Activated naive CD4-positive, alpha-beta T cell treated with anti-CD3 and anti-CD28 coated beads for 36 hours (primary cell): ENCODE data around the gene PXN. TPM values are rescaled to one million over a fixed set of nuclear protein-coding genes. Genes with fewer than 3 reads are reported as not detected.

ENCODE experiments used
- CTCF ChIA-PET: fragments of 350-600 bp; sonication (Branson Sonifier 250); formaldehyde crosslinking; loops from one replicate; lab custom pipeline; 2021; ENCODE audit warnings: antibody characterized with exemption; lab: Charles Lee
- DNase-seq: peaks from one replicate; pipeline ENCODE4 v3.0.0-alpha.2; 2020
- H3K27ac Mint-ChIP-seq: one replicate; pipeline ENCODE4 v1.8.0; 2021; ENCODE audit warnings: mild to moderate bottlenecking, mixed read lengths
- H3K27me3 Mint-ChIP-seq: one replicate; pipeline ENCODE4 v1.8.0; 2021; ENCODE audit warnings: low read depth, mixed read lengths
- H3K36me3 Mint-ChIP-seq: one replicate; pipeline ENCODE4 v1.8.0; 2021; ENCODE audit warnings: low read depth, mixed read lengths
- H3K4me1 Mint-ChIP-seq: one replicate; pipeline ENCODE4 v1.8.0; 2021; ENCODE audit warnings: low read depth, mixed read lengths
- H3K4me3 Mint-ChIP-seq: one replicate; pipeline ENCODE4 v1.8.0; 2021; ENCODE audit warnings: mild to moderate bottlenecking, moderate library complexity, mixed read lengths
- H3K9me3 Mint-ChIP-seq: one replicate; pipeline ENCODE4 v1.8.0; 2021; ENCODE audit warnings: mixed read lengths
- intact Hi-C: fragments of 100-400 bp; cut with micrococcal nuclease; formaldehyde crosslinking; loops from one replicate; pipeline ENCODE4 v1.15.1; 2023
- total RNA-seq, 2 experiments: library from RNA; stranded (reverse); gene quantifications; one replicate each; pipeline ENCODE4 v1.2.3, GENCODE V29; 2021

PXN gene
- total RNA-seq, 2 experiments from 2014 or later, result 109 to 112 TPM

DNA sequence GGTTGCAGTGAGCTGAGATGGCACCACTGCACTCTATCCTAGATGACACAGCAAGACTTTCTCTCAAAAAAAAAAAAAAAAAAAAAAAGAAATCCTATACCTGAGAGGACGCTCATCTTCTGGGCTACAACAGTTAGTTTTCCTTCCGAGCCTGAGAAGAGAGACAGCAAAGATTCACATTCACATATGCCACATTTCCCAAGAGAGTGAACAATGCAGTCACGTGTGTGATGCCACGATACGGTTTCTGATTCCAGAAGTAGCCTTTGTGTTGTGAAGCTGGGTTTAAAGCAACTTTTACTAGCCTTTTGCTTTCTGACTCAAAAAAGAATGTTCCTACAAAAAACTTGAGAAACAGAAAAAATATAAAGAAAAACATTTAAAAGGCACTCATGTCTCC, 90.5 kb downstream of the PXN start:
- DNase-seq, result no peak
- Mint-ChIP-seq H3K27me3 (no peaks in the 10 kb centered on the region), H3K36me3 (peaks cover 43% of the 10 kb centered on the region), H3K4me3 (no peak overlapping the region), H3K27ac (no peak overlapping the region), H3K9me3 (no peaks in the 10 kb centered on the region), H3K4me1 (no peaks in the 10 kb centered on the region)
- intact Hi-C loops, result loop anchor here (5.0 kb wide), 1 partner anchor 33 kb away; no protein-coding TSS in a partner anchor
- CTCF ChIA-PET, result no interaction called here

DNA sequence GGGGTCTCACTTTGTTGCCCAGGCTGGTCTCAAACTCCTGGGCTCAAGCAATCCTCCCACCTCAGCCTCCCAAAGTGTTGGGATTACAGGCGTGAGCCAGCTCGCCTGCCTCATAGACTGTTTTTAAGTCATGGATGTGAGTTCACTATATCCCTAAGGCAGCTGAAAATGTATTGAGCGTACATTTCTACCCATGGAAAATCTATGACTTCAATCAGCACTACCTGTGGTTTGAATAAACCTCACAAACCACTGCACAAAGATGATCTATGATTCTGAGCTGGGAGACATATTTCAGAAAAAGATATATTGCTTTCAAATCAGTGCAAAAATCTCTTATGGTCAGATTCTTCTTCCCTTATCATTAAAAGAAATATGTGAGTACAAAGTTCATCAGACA, 93.5 kb downstream of the PXN start:
- no peak overlapping the region for H3K27ac Mint-ChIP-seq
- H3K27me3 Mint-ChIP-seq, result no peaks in the 10 kb centered on the region
- H3K36me3 Mint-ChIP-seq, result peaks cover 40% of the 10 kb centered on the region
- H3K4me1 Mint-ChIP-seq, result no peaks in the 10 kb centered on the region
- CTCF ChIA-PET, result interaction anchor here (0.7 to 1.0 kb wide), 2 partner anchors 50 to 61 kb away, joined by 3 read pairs; no protein-coding TSS in a partner anchor
- no peak for DNase-seq
- H3K4me3 Mint-ChIP-seq, result no peak overlapping the region
- no peaks in the 10 kb centered on the region for H3K9me3 Mint-ChIP-seq
- intact Hi-C loops, result no loop called here

DNA sequence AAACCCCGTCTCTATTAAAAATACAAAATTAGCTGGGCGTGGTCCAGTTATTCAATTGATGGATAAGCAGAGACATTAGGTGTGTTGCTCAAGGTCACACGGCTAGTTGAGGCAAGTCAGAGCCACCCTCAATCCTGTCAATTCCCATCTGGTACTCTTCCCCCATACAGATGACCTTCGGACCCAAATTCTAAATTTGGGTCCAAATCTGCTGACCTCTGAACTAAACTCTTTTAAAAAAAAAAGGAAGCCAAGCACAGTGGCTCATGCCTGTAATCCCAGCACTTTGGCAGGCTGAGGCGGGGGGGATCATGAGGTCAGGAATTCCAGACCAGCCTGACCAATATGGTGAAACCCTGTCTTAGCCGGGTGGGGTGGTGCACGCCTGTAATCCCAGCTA, 94.9 kb downstream of the PXN start:
- intact Hi-C loops, result no loop called here
- no peak overlapping the region for H3K27ac Mint-ChIP-seq
- no peaks in the 10 kb centered on the region for H3K27me3 Mint-ChIP-seq
- H3K4me3 Mint-ChIP-seq, result no peak overlapping the region
- H3K4me1 Mint-ChIP-seq, result no peaks in the 10 kb centered on the region
- CTCF ChIA-PET, result no interaction called here
- H3K36me3 Mint-ChIP-seq, result peaks cover 33% of the 10 kb centered on the region
- H3K9me3 Mint-ChIP-seq, result no peaks in the 10 kb centered on the region
- DNase-seq, result no peak

DNA sequence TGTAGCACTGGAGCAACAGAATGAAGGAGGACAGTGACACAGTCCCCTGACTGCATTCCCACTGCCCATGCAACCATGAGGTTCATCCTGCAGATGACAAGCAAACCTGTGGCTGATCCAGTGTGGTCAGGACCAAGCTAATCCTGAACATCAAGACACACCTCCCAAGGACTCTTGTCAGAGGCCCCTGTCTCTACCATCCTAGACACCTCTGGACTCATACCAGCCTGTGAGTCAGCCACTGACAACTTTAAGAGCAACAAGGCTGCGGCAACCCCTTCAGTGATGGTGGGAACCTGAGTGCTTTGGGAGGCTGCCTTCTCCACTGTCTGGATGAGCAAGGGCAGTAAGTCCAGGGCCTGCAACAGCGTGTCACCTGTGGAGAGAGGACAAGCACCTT, 95.6 kb downstream of the PXN start:
- Mint-ChIP-seq H3K36me3 (peaks cover 29% of the 10 kb centered on the region), H3K4me3 (no peak overlapping the region), H3K27ac (peak overlapping the region; percentile 30), H3K9me3 (no peaks in the 10 kb centered on the region), H3K4me1 (no peaks in the 10 kb centered on the region), H3K27me3 (no peaks in the 10 kb centered on the region)
- CTCF ChIA-PET, result interaction anchor here (0.7 kb wide), 1 partner anchor 61 kb away, joined by 3 read pairs; no protein-coding TSS in a partner anchor
- no peak for DNase-seq
- intact Hi-C loops, result no loop called here

DNA sequence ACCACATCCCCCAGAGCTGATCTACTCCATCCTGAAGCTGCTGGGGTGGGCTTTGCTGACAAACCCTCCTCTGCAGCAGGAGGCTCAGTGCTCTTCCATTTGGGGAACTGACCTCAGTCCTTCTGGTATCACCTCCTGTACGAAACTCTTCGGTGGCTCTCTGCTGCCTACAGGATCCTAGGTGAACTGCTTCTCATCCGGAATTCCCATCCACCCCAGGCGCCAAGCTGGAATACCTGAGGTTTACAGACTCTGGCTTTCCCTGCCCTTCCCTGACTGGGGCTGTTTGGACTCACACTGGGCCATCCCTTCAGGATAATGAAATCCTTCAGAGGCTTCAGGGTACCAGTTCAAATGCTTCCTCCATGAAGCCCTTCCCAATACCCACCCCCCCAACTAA, 97.2 kb downstream of the PXN start:
- CTCF ChIA-PET, result no interaction called here
- DNase-seq, result no peak
- no peaks in the 10 kb centered on the region for H3K27me3 Mint-ChIP-seq
- H3K4me3 Mint-ChIP-seq, result no peak overlapping the region
- H3K27ac Mint-ChIP-seq, result no peak overlapping the region
- H3K36me3 Mint-ChIP-seq, result peaks cover 26% of the 10 kb centered on the region
- no peaks in the 10 kb centered on the region for H3K9me3 Mint-ChIP-seq
- intact Hi-C loops, result no loop called here
- H3K4me1 Mint-ChIP-seq, result no peaks in the 10 kb centered on the region

DNA sequence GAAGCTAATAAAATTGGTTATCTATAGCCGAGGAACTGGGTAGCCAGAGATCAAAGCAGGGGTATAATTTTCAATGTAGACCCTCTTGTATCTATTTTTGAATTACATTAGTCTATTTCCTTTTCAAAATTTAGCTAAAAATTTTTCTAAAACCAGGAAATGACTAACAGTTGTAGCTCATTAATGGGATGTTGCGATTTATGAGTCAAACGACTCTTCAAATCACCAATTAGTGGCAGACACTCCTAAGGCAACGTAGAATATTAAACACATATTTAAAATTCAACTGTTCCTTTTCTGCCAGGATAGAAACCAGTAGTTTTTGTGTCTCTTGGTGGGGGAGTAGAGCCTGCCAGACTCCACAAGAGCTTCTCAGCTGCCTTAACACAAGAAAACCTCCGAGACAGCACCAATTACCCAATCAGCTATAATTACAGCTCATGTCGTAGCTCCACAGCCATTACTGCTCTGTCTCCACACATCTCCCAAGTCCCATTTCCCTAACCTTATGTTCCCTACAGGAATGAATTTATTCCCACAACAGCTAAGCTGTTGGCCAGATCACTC, 97.9 kb downstream of the PXN start:
- H3K27ac Mint-ChIP-seq, result peak overlapping the region; percentile 53
- CTCF ChIA-PET, result no interaction called here
- no peak overlapping the region for H3K4me3 Mint-ChIP-seq
- H3K4me1 Mint-ChIP-seq, result no peaks in the 10 kb centered on the region
- no peak for DNase-seq
- no peaks in the 10 kb centered on the region for H3K9me3 Mint-ChIP-seq
- peaks cover 21% of the 10 kb centered on the region for H3K36me3 Mint-ChIP-seq
- intact Hi-C loops, result no loop called here
- H3K27me3 Mint-ChIP-seq, result no peaks in the 10 kb centered on the region

DNA sequence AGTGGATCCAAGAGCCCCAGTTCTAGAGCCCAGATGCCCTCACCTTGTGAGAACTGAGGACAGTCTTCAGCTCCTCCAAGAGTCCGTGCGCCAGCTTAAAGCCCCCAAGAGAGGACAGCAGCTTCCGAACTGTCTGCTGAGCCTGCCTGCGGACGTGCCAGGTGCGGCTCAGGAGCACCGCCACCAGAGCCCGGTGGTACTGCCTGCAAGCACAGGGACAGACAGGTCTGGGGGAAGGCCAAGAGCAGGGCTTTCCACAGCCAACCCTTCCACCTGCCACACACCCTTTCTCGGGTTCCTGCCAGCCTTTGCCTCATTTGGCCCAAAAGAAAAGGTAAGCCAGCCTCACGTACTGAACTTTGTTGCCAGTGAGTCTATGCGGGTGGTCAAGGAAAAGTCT, 101.2 kb downstream of the PXN start:
- H3K27ac Mint-ChIP-seq, result no peak overlapping the region
- no peak overlapping the region for H3K4me3 Mint-ChIP-seq
- CTCF ChIA-PET, result interaction anchor here (0.6 kb wide), 1 partner anchor 64 kb away, joined by 3 read pairs; no protein-coding TSS in a partner anchor
- no peaks in the 10 kb centered on the region for H3K4me1 Mint-ChIP-seq
- H3K36me3 Mint-ChIP-seq, result peaks cover 37% of the 10 kb centered on the region
- no peak for DNase-seq
- intact Hi-C loops, result no loop called here
- H3K9me3 Mint-ChIP-seq, result no peaks in the 10 kb centered on the region
- no peaks in the 10 kb centered on the region for H3K27me3 Mint-ChIP-seq

DNA sequence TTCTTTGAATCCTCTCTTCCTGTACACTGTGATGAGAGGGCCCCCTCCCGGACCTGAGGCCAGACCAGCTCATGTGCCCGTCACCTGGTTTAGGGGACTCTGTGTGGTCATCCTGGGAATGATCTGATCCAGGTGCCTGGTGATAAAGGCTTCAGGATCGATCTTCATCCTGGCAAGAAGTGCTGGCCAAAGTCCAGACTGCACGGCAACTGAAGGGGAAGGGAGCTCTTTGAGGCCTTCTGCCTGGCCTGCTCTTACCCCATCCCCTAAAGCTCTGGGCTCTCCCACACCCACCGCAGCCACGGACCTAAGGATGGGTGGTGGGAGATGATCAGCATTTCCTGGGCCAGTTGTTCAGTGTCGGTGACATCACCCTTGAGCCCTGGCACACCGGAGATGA, 102.8 kb downstream of the PXN start:
- CTCF ChIA-PET, result interaction anchor here (1.5 kb wide), 1 partner anchor 38 kb away, joined by 4 read pairs; the partner anchor contains the start of gene RPLP0
- Mint-ChIP-seq H3K27me3 (no peaks in the 10 kb centered on the region), H3K4me3 (no peak overlapping the region), H3K27ac (no peak overlapping the region), H3K4me1 (no peaks in the 10 kb centered on the region), H3K9me3 (no peaks in the 10 kb centered on the region), H3K36me3 (peaks cover 34% of the 10 kb centered on the region)
- DNase-seq, result no peak
- intact Hi-C loops, result no loop called here

DNA sequence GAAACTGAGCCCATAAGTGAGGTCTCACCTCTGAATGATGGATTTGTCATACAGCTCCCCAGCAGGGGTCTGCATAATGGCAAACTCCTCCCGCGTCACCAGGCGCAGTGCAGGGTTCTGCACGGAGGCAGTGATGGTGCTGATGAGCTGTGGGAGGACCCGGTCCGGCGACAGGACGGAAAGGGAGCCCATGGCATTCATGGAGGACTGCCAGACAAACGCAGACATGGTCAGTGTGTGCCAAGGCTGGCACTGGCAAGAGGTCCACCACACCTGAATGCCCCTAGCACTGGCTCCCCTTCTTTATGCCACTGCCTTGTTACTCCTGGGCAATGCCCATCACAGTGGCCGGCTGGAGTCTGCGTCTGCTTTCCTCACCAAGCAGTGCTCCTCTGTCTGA, 103.7 kb downstream of the PXN start:
- CTCF ChIA-PET, result interaction anchor here (1.5 kb wide), 1 partner anchor 39 kb away, joined by 4 read pairs; the partner anchor contains the start of gene RPLP0
- Mint-ChIP-seq H3K4me3 (no peak overlapping the region), H3K9me3 (no peaks in the 10 kb centered on the region), H3K27ac (no peak overlapping the region), H3K27me3 (no peaks in the 10 kb centered on the region), H3K36me3 (peaks cover 39% of the 10 kb centered on the region), H3K4me1 (no peaks in the 10 kb centered on the region)
- intact Hi-C loops, result no loop called here
- DNase-seq, result no peak

Other genes with a start within 250 kb of the PXN start
- gene RAB35, start 149.0 kb downstream of the PXN start, total RNA-seq, result 10 to 100 TPM; 41.3 to 45.7 TPM
- 100 to 1,000 TPM; 122 to 128 TPM for gene GCN1, start 71.0 kb downstream of the PXN start, total RNA-seq
- 1,000 to 10,000 TPM; 5,065 to 5,278 TPM for gene RPLP0, start 64.6 kb downstream of the PXN start, total RNA-seq
- gene RNU4-2, start 26.2 kb upstream of the PXN start, total RNA-seq, result 1,000 to 10,000 TPM; 1,318 to 2,532 TPM
- 1,000 to 10,000 TPM in 1 of 2 experiments, 100 to 1,000 TPM in 1; 685 to 1,294 TPM for gene RNU4-1, start 27.5 kb upstream of the PXN start, total RNA-seq
- gene SIRT4, start 36.6 kb upstream of the PXN start, total RNA-seq, result 1 to 10 TPM; 2.0 to 3.7 TPM
- not detected for gene PLA2G1B, start 62.0 kb upstream of the PXN start, total RNA-seq
- gene MSI1, start 103.4 kb upstream of the PXN start, total RNA-seq, result under 1 TPM; 0.27 to 0.57 TPM
- gene COX6A1, start 172.4 kb upstream of the PXN start, total RNA-seq, result 100 to 1,000 TPM; 536 to 540 TPM
- gene TRIAP1, start 180.7 kb upstream of the PXN start, total RNA-seq, result 10 to 100 TPM; 56.8 to 59.2 TPM
- gene GATC, start 180.7 kb upstream of the PXN start, total RNA-seq, result 10 to 100 TPM; 33.1 to 35.3 TPM
- gene SRSF9, start 204.0 kb upstream of the PXN start, total RNA-seq, result 100 to 1,000 TPM; 164 to 171 TPM
- 10 to 100 TPM; 93.4 to 93.5 TPM for gene DYNLL1, start 230.4 kb upstream of the PXN start, total RNA-seq